NCI-H2081 treated with DMSO at 0.1 percent for 48 hours (cell line): ENCODE measurements around the gene ARHGAP20.

Source experiments
- DNase-seq: peaks from one replicate; lab custom pipeline; 2025; lab: John Stamatoyannopoulos, UW

Gene ARHGAP20

DNA sequence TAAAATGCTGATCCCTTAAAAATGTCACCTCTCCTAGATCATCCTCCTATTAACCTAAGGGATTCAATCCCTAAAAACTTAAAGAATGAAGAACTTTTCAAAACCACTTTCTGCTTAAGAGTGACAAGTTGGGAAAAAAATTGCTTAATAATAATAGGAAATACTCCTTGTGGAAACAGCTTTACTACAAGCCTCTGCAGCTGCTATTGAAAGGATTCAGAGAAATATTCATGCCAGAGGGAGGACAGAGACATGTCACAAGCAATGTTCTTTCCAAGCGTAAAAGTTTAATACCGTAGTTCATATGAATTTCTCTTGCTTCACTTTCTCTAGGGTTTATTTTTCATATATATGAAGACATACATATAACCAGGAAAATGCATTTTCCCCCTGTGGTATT lies 98.2 kb downstream of the ARHGAP20 start:
- no peak for DNase-seq

DNA sequence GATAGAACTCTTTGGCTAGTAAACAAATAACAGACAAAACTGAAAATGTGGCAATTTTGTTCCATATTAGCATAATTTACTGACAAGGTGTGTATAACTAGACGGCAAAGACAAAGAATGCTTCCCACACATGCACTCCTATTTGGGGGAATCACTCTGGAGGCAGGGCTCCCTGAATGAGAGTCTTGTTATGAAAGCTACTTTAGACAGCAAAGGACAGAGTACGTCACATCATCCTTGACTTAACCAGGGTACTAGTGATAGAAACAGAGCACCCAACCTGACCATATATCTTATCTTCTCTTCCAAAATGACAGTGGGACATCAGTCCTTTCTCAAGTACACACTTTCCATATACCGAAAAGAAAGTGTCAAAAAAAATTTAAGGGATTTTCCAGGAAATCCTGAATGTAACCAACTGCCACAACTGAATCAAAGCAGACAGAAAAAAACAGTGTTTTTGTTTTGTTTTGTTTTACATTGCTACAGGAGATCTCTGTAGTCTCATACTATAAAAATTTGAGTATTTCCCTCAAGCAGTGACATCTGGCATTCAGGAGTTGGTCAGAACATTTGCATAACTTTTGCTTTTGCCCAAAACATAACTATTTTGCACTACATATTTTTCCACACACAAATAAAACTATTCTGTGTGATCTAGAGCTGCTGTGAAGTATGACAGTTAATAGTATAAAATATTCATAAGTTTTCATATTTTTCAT lies 98.9 kb downstream of the ARHGAP20 start:
- no peak for DNase-seq

DNA sequence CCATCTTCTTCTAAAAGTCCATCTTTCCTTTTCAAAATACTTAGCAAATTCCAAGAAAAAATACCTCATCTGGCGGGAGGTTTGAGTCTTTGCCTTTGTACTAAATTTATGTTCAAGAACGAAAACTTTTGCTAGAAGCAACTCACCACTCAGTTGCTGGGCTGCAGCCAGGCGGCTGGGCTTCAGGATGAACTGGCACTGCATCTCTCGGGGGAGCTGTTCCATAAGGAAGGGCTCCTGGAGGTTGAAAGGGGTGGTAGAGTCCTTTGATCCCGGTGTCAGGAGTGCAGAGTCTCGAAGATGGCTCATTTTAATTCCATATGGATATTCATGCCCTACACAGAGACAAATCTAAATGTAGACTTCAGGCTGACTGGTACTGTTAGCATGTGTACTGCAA lies 105.8 kb downstream of the ARHGAP20 start:
- DNase-seq, result no peak

DNA sequence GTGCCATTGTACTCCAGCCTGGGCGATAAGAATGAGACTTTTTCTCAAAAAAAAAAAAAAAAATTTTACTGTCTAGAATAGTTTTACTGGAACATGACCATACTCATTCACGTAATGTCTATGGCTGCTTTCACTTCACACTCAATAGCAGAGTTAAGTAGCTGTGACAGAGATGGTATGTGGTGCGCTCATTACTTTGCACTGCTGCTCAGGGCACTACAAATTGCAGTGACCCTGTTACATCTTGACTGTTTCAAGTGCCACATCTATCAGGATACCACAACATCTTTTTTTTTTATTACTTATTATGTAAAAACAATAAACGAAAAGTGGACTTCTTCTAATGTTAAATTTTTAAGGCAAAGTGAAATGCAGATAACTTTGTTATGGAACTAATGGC lies 110.3 kb downstream of the ARHGAP20 start:
- no peak for DNase-seq

DNA sequence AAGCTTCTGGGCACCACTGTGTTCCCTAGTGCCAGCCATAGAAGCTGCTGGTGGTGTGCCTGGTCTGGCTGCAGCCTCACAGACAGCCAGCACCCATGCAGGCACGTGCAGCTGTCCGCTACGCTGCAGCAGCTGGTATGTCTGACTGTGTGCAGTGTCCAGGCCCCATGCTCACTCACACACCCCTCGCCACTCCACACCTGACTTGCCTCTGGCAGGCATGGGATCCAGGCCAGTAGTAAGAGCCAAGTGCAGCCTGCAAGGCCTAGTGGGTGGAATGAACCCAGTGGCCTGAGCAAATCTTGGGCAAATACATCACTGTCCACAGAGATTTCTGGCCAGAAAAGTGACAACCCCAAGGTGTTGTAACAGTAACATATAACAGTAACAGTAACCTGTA lies 111.9 kb downstream of the ARHGAP20 start:
- no peak for DNase-seq

DNA sequence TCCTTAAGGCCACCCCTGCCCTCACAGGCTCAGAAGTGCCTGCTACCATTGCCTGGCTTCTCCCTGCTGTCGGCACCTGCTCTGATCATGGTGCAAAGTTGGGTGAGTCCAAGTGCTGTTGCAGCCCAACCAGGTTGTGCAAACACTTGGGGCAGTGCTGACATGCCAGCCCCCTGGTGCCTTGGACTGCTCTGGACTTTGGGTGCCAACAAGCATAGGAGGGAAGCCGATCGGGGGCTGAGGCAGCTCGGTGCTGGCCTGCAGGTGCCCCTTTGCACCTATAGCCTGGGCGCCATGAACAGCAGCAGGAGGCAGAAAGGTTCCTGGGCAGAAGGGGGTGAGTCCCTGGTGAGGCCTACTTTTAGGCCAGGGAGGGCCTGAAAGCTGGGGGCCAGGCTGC lies 113.0 kb downstream of the ARHGAP20 start:
- DNase-seq, result no peak

DNA sequence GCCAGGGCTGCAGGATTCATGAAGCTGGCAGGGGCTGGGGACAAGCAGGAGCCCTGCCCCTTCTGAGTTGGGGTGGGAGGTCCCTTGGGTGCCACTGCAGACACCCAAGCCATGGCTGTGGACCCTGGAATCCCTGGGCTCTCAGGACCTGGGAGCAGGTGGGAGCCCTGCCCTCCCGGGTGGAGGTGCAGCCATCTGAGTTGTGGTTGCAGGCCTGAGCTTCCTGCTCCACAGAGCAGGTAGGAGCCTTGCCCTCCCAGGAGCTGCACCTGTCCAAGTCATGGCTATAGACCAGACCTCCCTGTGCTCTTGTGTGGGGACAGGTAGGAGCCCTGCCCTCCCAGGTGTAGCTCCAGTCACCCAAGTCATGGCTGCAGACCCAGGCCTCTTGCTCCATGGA lies 113.5 kb downstream of the ARHGAP20 start:
- DNase-seq, result no peak

DNA sequence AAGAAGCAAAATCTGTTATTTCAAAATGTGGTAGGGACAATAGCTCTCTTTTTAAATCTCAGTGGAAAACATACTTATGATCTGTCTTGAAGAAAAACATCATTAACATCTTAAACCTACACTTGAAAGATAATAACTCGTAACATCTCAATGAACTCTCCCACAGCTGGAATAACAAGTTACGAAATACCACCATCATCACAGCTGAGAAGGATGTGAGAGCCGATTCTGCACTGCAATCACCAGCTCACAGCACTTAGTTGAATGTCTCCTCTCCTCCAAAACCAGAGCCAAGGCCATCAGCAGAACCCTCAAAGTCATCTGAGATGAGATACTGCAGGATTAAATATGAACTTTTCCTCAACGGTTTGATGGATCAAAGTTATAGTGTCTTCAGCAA lies 124.3 kb downstream of the ARHGAP20 start:
- no peak for DNase-seq

DNA sequence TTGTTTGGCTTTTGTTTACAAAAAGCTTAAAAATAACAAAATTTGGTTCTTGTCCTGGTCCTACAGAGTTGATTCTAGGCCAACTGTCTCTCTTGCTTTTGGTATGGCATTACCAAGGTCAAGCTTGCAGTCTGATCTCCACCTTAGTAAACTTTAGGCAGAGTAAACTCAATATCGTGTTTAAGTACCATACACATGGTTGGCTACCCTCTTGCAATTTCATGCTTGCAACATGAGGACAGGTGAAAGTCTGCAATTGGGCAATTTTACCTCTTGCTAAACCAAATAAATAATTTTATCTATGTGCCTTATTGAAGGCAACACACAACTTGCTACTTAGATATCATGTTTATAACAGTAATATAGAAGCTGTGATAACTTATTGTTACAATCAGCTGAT lies 125.1 kb downstream of the ARHGAP20 start:
- no peak for DNase-seq

DNA sequence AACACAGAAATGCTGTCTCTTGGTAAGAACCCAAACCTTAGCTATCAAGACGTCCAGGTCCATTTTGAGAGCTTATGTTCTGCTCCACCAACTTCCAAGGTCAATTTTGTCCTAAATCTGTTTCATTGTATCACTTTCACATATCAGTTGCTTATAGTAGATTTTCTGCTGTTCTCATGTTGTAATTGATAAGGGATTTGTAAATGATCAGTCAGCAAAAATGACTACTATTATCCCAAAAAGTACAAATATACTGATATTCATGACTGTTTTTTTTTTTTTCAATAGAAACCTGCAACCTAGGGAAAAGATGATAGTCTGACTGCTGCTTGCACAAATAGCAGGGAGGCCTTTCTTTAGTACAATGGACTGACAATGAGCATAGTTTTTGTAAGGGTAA lies 128.1 kb downstream of the ARHGAP20 start:
- DNase-seq, result no peak

DNA sequence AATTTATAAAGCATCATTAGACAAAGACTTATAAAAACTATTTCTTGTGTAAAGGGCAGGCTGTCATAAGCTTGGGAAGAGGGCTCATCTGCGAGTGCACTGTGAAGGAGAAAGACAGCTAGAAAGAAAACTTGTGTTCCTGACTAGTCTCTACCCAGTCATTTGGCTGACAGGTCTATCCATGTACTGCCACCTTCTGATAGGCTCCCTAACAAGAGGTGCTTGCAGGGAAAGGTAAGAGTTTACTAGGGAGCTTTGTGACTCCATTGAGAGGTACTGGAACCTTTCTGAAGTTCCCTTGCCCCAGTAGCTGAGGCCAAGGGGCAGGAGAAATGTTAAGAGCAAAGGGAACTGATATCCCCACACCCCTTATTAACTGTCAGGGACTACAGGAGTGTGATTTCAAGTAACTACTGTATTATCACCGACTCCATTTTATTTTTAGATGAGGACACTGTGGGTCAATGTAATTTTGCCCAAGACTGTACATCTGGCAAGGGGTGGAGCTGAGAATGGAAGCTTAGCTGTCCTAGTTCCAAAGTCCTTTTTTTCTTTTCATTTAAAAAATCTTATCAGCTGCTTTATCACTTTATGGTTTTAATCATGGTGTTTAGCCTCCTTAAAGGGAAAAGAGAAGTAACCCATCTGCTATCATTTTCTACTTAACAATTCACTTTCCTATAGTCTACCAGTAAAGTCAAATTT lies 129.4 kb downstream of the ARHGAP20 start:
- DNase-seq, result no peak

DNA sequence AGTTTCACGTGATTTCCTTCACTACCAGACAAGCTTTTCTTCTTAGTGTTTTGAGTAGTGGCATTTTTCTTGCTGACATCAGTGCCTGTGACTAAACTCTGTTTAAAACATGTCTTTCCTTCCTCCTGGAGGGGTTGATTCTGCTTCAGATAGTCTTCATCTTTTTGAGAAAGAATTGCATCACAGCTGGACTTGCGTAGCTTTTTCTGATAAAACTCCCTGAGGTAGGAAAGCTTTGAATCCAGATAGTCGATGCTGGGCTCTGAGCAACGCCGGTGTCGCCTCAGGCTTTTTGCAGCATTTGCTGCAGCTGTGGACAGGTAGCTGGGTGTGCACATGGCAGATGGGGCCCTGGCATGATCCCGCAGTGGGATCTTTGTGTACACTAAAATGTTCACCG lies 131.7 kb downstream of the ARHGAP20 start:
- no peak for DNase-seq

DNA sequence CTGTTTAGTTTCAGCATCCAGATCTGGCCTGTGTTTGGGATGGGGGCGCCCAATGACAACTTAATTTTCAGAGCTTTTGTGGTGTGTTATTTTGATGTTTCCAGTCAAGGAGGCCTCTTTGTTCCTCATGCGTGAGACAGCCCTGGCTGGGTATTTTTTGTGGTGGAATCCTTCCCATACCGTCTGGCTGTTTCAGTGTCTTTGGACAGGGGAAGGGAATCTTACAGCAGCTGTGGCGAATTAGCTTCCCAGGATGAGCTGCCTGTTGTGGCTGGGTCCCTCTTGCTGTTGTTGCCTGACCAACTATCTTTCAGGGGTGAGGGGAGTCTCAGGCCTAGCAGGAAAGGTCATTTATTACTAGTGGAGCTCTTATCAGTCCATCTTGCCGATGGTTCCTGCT lies 138.8 kb downstream of the ARHGAP20 start:
- DNase-seq, result no peak

DNA sequence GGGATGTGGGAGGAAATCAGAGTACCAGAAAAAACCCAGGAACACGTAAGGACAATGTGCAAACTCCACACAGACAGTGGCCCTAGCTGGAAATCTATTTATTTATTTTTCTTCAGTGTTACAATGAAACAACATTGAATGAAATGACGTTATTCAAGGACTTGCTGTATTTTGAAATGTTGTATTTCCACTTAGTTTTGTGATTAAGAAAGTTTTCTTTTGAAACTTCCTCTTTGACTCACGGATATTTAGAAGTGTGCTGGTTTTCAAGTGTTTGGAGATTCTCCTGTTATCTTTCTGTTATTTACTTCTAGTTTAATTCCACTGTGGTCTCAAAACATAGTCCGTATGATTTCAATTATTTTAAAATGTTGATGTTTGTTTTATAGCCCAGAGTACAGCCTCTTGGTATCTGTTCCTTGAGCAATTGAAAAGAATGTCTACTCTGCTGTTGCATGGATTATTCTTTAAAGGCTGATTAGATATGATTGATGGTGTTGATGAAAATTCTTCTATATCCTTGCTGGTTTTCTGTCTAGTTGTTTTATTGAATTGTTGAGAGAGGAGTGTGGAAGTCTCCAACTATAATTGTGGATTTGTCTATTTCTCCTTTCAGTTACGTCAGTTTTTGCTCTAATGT lies 141.0 kb downstream of the ARHGAP20 start:
- DNase-seq, result no peak

DNA sequence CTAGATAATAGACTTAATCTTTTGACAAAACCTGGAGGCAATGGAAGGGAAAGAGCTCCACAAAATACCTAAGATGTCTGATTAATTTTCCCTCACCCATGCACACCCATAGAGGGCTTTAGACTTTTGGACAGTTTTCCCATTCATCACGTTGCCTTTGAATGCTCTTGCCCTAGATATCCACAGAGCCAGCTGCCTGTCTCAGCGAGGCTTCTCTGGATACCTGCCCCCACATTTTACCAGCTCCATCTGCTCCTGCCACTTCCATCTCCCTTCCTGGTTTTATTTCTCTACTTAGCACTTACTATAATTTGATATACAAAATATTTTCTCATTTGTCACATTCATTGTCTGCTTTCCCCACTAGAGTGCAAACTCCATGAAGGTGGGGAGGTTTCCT lies 145.7 kb downstream of the ARHGAP20 start:
- no peak for DNase-seq

DNA sequence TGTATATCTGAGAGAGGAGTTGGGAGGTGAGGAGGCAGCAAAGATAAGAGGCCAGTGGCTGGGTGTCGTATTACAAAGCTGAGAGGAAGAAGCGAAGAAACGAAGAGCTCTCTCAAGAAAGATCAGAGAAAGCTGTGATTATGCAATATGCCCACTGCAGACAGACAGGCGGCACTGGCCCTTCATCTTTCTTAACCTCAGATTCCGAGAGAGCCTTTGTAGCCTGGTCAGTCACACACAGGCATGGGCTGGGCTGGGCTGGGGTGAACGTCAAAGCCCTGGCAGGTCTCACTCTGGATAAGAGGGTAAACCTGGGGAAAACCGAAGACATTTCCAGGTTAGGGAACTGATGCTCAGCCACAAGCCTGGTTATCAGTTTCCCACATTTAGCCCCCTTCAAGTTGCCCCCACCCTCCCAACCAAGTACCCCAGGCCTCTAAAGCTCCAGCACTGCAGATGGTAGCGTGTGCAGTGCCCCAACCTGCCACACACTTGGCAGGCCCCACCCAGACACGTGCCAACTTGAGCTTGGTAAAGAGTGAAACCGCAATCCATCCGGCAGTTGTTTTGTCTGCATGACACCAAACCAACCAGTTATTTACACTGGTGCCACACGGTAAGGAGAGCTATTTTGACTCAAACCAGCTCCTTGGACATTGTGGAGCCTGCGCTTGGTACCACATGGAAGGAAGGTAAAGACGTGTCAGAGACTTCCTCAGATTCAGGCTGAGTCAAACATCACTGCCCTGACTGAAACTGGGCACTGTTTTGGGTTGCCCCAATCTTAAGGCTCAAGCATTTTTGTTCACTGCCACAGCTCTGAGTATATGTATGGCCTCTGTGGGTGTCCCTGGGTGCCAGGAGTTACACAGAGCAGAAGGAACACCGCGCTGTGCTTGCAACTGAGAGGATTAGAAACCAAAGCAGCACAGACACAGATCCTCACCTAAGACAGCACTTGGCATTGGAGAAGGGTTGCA lies 146.6 kb downstream of the ARHGAP20 start:
- no peak for DNase-seq

DNA sequence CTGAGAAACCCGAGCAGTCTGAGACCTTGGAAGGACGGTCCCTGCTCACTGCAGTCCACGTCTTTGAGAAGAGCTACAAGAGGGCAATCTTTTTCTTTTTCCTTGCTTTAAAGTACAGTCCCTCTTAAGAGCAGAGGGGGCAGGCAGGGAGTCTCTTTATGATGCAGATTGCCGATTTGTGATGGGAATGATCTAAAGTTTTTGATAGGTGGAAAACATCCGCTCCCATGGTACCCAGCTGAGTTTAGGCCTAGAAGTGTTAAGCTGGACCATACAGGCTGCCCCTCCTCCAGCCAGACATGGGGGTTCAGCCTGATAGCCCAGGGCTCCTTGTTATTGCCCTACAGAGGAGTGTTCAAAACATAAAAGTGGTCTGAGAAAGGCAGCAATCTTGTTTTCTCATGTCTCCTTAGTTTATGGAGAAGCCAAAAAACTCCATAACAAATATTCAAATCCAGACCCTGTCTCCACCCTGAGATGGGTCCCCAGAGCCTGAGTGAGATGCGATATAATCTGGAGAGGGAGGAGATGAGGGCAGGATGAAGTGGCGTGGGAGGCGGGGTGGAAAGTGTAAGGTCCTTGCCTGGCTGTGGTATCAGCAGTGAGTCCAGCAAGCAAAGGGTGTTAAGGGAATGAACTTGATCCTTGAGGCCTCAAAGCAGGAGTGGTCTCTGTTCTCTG lies 147.4 kb downstream of the ARHGAP20 start:
- DNase-seq, result no peak

DNA sequence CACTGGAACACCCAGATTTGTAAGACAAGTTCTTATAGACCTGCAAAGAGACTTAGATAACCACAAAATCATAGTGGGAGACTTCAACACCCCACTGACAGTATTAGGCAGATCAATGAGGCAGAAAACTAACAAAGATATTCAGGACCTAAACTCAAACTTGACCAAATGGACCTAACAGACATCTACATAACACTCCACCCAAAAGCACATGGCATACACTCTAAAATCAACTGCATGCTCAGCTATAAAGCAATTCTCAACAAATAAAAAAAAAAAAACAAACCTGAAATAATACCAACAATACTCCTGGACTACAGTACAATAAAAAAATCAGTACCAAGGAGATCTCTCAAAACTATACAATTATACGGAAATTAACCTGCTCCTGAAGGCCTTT lies 167.5 kb downstream of the ARHGAP20 start:
- no peak for DNase-seq

DNA sequence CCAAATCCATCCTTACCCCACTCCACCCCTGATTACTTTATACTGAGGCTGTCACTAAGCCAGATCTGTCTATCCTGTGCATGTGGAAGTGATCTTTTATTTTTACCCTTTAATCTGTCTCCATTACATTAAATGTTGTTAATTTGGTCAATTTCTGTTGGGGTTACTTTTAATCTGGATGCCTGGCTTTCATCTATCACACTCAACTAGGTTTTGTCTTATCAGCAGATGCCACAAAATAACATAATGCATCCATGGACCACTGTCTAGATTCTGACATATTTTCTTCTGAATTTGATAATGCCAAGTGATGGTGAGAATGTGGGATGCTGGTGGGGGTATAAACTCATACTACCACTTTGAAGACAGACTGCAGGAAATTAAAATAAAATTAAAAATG lies 174.1 kb downstream of the ARHGAP20 start:
- no peak for DNase-seq

DNA sequence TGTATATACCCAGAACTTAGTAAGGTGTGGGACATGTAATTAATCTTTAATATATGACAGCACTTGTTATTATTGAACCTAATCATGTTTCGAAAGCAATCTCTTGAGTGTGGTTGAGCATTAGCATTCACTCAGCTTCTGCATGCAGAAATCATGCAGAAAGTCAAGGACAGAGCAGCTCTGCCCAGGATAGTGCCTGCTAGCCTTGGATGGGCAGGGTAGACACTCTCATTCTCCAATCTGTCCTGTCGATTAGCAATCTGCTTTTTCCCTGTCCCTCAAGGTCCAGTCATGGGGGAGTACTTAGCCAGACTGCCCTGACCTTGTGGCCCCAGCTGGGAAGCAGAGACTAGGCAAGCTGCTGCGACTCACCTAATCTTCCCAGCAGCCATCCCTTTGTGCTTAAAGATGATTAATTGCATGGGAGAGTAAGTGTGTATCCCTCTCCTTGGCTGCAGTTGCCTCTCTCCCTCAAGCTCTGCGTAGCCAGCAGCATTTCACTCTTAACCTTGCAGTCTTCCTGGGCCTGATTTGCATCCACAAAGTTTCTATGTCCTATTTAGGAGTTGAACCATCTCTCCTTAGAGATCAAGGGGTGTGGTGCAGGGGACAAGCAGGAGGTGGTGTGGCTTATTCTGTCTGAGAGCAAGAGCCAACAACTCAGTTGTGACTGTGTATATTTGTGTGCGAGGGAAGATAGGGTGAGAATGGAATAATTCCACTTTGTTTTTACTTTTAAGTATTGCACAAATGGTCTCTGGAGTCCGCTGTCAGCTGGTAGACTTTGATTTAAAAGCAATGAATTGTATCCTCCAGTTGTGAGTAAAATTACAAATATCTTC lies 181.1 kb downstream of the ARHGAP20 start:
- no peak for DNase-seq

DNA sequence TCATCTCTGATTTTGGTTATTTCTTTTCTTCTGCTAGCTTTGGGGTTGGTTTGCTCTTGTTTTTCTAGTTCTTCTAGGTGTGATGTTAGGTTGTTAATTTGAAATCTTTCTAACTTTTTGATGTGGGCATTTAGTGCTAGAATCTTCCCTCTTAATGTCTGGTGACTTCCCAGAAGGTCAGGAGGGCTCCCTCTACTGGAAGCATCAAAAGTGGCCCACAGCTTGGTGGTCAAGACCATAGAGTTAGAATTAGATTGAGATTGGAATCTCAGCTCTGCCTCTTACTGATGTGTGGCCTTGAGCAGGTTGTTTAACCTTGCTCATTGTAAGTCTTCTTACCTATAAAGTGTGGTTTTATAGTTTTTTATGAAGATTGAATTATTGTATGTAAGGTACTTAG lies 183.2 kb downstream of the ARHGAP20 start:
- no peak for DNase-seq
